Amniotic epithelial cell (primary cell): ENCODE data around the gene ZNF320.
A peak's percentile ranks its signal among the peaks of the same experiment; 100 is the strongest.
"Not testable (repeated sequence)": the region's sequence is repeated elsewhere in the genome, so short reads cannot be mapped to it uniquely, and the experiment has no call there.

Source experiments
- DNase-seq: peaks from one replicate; pipeline ENCODE4 v3.0.0-alpha.2; 2010; ENCODE audit warnings: low read depth

ZNF320 gene

GRCh38 chr19:52922841-52923777 lies 25.7 kb upstream of the ZNF320 start, which contains the start of gene ZNF888:
Gene ZNF888, minus strand, starts transcription at chr19:52923428. Its CDS starts 5,555 bp downstream, at chr19:52917873.
- peak; percentile 75 for DNase-seq

DNA sequence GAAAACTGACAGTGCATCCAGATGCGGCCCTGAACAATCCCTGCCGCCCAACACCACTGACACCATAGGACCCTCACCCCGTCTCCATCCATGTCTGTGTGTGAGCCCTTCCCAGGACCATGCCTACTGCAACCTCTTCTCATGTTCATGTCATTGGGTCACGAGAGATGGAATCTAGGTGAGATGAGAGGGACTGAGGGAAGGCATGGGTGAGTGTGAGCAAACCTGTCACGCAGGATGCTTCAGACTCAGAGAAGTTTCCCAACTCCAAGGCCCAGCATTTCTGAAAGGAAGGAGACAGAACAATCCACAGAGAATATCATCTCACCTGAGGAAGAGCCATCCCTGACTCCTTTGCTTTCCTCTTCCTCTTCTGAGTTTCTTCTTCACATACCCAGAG lies 20.1 kb upstream of the ZNF320 start:
- no peak for DNase-seq

DNA sequence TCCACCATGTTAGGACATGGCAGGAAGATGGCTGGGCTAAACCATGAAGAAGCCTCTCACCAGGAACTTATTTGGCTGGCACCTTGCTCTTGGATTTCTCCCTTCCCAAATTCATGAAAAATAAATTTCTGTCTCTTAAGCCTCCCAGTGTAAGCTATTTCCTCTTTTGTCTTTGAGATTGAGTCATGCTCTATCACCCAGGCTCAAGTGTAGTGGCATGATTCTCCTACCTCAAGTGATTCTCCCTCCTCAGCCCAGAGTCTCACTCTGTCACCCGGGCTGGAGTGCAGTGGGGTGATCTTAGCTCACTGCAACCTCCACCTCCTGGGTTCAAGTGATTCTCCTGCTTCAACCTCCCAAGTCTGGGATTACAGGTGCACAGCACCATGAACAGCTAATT lies 13.2 kb upstream of the ZNF320 start:
- DNase-seq: no peak

DNA sequence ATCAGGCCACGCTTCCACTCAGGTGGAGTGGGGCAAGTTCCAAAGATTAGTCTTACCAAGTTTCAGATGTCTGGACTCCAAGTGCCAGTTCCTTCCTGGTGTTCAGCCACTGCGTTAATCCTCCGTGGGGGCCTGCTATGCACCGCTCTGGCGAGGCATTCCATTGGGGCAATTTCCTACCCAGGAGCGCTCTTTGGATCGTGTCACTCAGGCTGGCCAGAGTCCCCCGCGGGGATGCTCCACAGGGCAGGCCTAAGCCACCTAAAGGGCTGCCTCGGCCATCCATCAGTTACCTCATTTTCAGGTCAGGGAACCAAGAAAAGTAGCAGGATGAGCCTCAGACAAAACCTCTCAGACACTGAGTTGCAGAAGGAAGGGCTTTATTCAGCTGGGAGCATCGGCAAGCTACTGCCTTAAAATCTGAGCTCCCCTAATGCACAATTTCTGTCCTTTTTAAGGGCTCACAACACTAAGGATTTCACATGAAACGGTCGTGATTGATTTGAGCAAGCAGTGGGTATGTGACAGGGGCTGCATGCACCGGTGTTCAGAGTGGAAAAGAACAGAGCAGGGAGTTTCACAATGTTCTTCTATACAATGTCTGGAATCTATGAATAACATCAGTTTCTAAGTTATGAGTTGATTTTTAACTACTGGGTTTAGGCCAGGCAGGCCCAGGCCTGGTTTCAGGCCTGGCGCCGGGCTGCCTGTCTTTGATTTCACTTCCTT lies 6.8 kb upstream of the ZNF320 start:
- DNase-seq: not testable (repeated sequence)

- DNase-seq: no peak
Measured at GRCh38 chr19:52901842-52902241, 4.4 kb upstream of the ZNF320 start.

- DNase-seq: not testable (repeated sequence)
Measured at GRCh38 chr19:52898596-52898995, 1.2 kb upstream of the ZNF320 start.

DNA sequence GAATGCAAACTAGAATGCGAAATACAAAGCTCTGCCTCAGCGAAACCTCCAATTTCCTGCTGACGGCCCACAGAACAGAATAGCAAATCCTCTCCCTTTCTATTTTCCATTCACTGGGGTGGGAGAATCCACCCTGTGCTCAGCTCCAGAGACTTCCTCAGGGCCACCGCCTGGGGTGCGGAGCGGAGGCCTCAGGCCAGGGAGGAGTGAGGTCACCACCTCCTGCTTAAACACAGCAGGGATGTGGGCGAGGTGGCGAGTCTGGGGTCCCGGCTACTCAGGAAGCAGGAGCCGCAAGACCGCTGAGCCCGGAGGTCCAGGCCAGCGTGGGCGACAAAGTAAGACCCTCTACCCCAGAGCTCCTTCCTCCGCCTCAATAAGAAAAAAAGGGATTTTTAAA lies 666 bp upstream of the ZNF320 start:
- DNase-seq: no peak

- peak; percentile 15 for DNase-seq
Measured at GRCh38 chr19:52896431-52897137, 851 bp downstream of the ZNF320 start.

GRCh38 chr19:52891336-52891735 lies 6.1 kb downstream of the ZNF320 start:
- no peak for DNase-seq

DNA sequence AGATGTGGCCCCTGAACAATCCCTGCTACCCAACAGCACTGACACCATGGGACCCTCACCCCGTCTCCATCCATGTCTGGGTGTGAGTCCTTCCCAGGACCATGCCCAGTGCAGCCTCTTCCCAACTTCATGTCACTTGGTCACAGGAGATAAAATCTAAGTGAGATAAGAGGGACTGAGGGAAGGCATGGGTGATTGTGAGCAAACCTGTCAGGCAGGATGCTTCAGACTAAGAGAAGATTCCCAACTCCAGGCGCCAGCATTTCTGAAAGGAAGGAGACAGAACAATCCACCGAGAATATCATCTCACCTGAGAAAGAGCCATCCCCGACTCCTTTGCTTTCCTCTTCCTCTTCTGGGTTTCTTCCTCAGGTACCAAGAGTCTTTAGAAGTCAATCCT lies 7.5 kb downstream of the ZNF320 start:
- no peak for DNase-seq

GRCh38 chr19:52889076-52889475 lies 8.4 kb downstream of the ZNF320 start:
- no peak for DNase-seq

- no peak for DNase-seq
Measured at GRCh38 chr19:52880895-52881389, 16.5 kb downstream of the ZNF320 start.

GRCh38 chr19:52872996-52873395 lies 24.4 kb downstream of the ZNF320 start:
- not testable (repeated sequence) for DNase-seq

- DNase-seq: no peak
Measured at GRCh38 chr19:52871466-52871865, 26.0 kb downstream of the ZNF320 start.

- not testable (repeated sequence) for DNase-seq
Measured at GRCh38 chr19:52868031-52868430, 29.4 kb downstream of the ZNF320 start.

- peak; percentile 62 for DNase-seq
Measured at GRCh38 chr19:52857378-52858191, 39.9 kb downstream of the ZNF320 start, which contains the start of gene ZNF468. Gene ZNF468, minus strand, starts transcription at chr19:52857619. Its CDS starts 3,347 bp downstream, at chr19:52854272.

GRCh38 chr19:52856540-52857377 lies 40.7 kb downstream of the ZNF320 start:
- DNase-seq: peak; percentile 15
